Right cardiac atrium (tissue), 5 donors: Measurements from ENCODE around the gene DNMT3B. TPM values are rescaled to one million over a fixed set of nuclear protein-coding genes. Genes with fewer than 3 reads are reported as not detected.
"Not testable (repeated sequence)": the region's sequence is repeated elsewhere in the genome, so short reads cannot be mapped to it uniquely, and the experiment has no call there.

Experiments used
- ATAC-seq, 2 donors: fragments of 200-7000 bp; cut with Tn5 transposase; one replicate each; pipeline versions ENCODE4 v1.8.0 to v1.9.1; 2020; ENCODE audit warnings: moderate library complexity in 2 of 2, mild to moderate bottlenecking in 1 of 2
- DNase-seq, 3 donors: peaks; one replicate each; pipeline ENCODE4 v3.0.0-alpha.2; 2020
- H3K27ac ChIP-seq: one replicate; pipeline ENCODE4 v1.5.1; 2013; ENCODE audit warnings: mild to moderate bottlenecking, low read length, control low read depth, moderate library complexity
- H3K27me3 ChIP-seq: one replicate; pipeline ENCODE4 v1.6.1; 2013; ENCODE audit not compliant: control insufficient read depth, insufficient read depth
- H3K4me1 ChIP-seq: one replicate; pipeline ENCODE4 v1.6.1; 2013; ENCODE audit warnings: low read length; ENCODE audit not compliant: control insufficient read depth, insufficient read depth
- H3K4me3 ChIP-seq: one replicate; pipeline ENCODE4 v1.5.1; 2013; ENCODE audit warnings: low read length, control low read depth
- H3K9me3 ChIP-seq: one replicate; pipeline ENCODE4 v1.6.1; 2013; ENCODE audit warnings: low read length; ENCODE audit not compliant: control insufficient read depth
- WGBS: extraction: QIAGEN DNeasy Blood & Tissue Kit; methylation state at CpG from one replicate; pipeline ENCODE4 v1.1.7; 2013; 5-methylcytosine and 5-hydroxymethylcytosine counted together
- intact Hi-C, 4 donors: fragments of 100-400 bp; cut with DNase I; formaldehyde crosslinking; loops; one replicate each; pipeline versions ENCODE4 v1.11.0 to v1.14.0; 2022 to 2023
- long read RNA-seq, 4 donors: library from polyadenylated mRNA; unstranded; transcript quantifications; one replicate each; pipeline ENCODE4 v2.0.0, GENCODE V29; 2020 to 2021
- polyA plus RNA-seq: library from polyadenylated mRNA; stranded (reverse); fragments of 200-250 nt; gene quantifications from one replicate; pipeline ENCODE4 v1.2.3, GENCODE V29; 2013
- total RNA-seq, 4 donors: library from RNA; stranded (reverse); fragmentation: NEBNext Ultra II Directional; extraction: Animal tissue kit (Norgen Biotek cat#: 25700); gene quantifications; one replicate each; pipeline ENCODE4 v1.2.1, GENCODE V29; 2021
- donor health status: healthy with polysubstance abuse.
- donor health status: DM: no; HTN: yes; CAD: no.
- donor health status: DM: no; HTN: no; CAD: no.
- donor health status: DM: no; HTN: yes; CAD: no; lungs with severe emphysema.
- donor health status: DM: yes; HTN: yes; CAD: no.

The DNMT3B gene
- under 1 TPM; 0.28 to 0.65 (median 0.59) TPM for total RNA-seq
- 0.52 TPM for polyA plus RNA-seq
- long read RNA-seq, donor 1, partial matches to known transcripts, result 0 of 2 reads
- long read RNA-seq, donor 1, other reads (novel, unspliced or antisense), result 2 of 2 reads
- long read RNA-seq, donor 2, partial matches to known transcripts, result 0 of 2 reads
- long read RNA-seq, donor 2, other reads (novel, unspliced or antisense), result 2 of 2 reads
- long read RNA-seq, donor 3, partial matches to known transcripts, result 1 of 3 reads
- long read RNA-seq, donor 3, other reads (novel, unspliced or antisense), result 1 of 3 reads
- long read RNA-seq, donor 4, partial matches to known transcripts, result 0 of 1 reads
- long read RNA-seq, donor 4, other reads (novel, unspliced or antisense), result 1 of 1 reads

DNA sequence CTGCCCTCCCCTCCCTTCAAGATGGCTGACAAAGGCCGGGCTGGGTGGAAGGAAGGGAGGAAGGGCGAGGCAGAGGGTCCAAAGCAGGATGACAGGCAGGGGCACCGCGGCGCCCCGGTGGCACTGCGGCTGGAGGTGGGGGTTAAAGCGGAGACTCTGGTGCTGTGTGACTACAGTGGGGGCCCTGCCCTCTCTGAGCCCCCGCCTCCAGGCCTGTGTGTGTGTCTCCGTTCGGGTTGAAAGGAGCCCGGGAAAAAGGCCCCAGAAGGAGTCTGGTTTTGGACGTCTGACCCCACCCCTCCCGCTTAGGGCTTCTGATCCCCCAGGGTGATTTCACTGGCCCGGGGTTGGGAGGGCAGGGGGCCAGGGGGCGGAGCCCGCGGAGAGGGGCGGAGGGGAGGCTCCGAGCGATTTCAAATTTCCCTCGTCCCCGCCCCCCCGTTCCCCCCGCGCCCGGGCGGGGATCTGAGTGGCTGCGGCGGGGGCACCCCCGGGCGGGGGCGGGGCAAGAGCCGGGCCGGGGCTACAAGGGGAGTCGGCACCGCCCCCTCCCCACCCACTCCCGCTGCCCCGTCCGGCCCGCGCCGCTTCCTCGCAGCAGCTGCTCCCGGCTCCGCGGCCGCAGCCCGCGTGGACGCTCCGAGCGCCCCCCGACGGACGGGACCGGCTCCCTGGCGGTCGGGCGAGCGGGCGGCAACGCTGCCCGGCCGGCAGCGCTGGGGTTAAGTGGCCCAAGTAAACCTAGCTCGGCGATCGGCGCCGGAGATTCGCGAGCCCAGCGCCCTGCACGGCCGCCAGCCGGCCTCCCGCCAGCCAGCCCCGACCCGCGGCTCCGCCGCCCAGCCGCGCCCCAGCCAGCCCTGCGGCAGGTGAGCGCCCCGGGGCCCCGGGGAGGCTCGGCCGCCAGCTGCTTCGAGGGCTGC, at the start of gene DNMT3B:
Gene DNMT3B (plus strand): TSS at position 555 of the 923 bp plus-strand sequence. CDS start 17,939 bp downstream, outside the sequence.
- peak; percentile 82 to 93 (median 93) for DNase-seq
- peak; percentile 91 for ATAC-seq
- no peaks in the 10 kb centered on the region for H3K27me3 ChIP-seq
- peak within 1 kb of the TSS; percentile 94 for H3K4me3 ChIP-seq
- H3K4me1 ChIP-seq, result no peaks in the 10 kb centered on the region
- intact Hi-C loops, result no loop called here
- H3K9me3 ChIP-seq, result no peaks in the 10 kb centered on the region
- WGBS, result under 1% methylated on average over 92 of the region's 92 CpGs
- no peak within 1 kb of the TSS for H3K27ac ChIP-seq

DNA sequence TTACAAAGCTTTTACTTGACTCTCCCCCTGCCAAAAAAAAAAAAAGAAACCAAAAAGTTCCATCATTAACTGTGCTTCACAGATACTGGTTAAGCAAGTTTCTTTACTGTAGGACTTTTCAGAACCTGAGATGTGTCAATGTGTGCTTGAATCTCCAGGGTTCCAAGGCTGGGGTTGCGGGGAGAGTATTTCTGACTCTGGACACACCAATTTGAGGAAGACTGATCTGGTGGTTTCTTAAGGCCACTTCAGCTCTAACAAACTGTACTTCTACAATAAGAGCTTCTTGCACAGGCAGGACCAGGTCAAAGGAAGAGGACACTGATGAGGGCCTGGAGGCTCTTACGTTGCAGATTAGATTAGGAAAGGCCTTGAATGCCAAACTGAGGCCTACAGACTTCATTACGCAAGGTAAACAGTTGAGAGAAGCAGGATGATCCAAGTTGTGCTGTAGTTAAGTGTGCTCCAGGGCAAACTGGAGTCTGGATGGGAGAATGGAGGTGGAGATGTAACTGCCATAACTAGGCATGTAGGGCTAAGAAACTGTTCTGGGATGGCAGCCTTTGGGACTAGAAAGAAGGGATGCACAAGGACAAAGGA, 43.3 kb upstream of the DNMT3B start:
- intact Hi-C loops, result no loop called here
- Histone ChIP-seq H3K9me3 (no peaks in the 10 kb centered on the region), H3K27ac (no peak overlapping the region), H3K27me3 (no peaks in the 10 kb centered on the region), H3K4me3 (no peak overlapping the region), H3K4me1 (no peaks in the 10 kb centered on the region)
- ATAC-seq (no peak), DNase-seq (no peak)
- WGBS, result 66% methylated on average over 3 of the region's 3 CpGs

DNA sequence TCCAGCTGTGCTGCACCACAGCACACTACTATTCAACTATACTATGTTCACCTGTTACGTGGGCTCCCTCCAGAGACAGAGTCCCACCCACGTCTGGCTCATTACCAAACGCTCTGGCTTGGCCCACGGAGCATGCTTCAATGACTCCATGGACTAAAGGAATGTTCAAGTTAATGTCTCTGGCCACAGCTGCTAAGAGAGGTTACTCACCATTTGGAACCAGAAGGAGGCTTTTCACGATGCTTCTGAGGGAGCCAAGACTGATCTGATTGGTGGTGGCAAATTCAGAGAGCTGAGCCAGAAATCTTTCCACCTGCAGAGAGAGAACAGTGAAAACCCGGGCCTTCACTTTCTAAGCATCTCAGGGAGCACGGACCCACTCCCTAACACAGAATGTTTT, 34.5 kb upstream of the DNMT3B start:
- H3K27me3 ChIP-seq, result no peaks in the 10 kb centered on the region
- ATAC-seq (no peak), DNase-seq (no peak)
- no peaks in the 10 kb centered on the region for H3K4me1 ChIP-seq
- 63% methylated on average over 7 of the region's 7 CpGs for WGBS
- H3K27ac ChIP-seq, result no peak overlapping the region
- intact Hi-C loops, result no loop called here
- no peaks in the 10 kb centered on the region for H3K9me3 ChIP-seq
- H3K4me3 ChIP-seq, result no peak overlapping the region

DNA sequence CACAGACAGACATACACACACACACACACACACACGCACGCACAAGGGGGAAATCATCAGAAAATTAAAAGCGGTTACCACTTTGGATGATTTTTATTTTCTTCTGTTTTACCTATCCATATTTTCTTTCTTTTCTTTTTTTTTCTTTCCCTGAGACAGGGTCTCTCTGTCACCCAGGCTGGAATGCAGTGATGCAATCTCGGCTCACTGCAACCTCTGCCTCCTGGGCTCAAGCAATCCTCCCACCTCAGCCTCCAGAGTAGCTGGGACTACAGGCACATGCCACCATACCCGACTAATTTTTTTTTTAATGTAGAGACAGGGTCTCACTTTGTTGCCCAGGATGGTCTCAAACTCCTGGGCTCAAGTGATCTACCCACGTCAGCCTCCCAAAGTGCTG, 33.8 kb upstream of the DNMT3B start:
- WGBS, result 93% methylated on average over 6 of the region's 6 CpGs

DNA sequence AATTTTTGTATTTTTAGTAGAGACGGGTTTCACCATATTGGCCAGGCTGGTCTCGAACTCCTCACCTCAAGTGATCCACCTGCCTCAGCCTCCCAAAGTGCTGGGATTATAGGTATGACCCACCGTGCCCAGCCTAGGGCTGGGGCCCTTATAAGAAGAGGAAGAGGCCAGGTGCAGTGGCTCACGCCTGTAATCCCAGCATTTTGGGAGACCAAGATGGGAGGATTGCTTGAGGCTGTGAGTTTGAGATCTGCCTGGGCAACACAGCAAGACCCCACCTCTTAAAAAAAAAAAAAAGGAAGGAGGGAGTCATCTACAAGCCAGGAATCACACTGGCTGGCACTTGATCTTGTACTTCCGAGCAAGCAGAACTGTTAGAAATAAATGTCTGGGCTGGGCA, 32.9 kb upstream of the DNMT3B start:
- 98% methylated on average over 5 of the region's 5 CpGs for WGBS
- DNase-seq, H3K4me3 ChIP-seq, ATAC-seq, H3K27me3 ChIP-seq, H3K9me3 ChIP-seq, intact Hi-C loops, H3K27ac ChIP-seq, H3K4me1 ChIP-seq: not testable (repeated sequence)

More for the DNA sequence above, 33.8 kb upstream of the DNMT3B start:
- H3K9me3 ChIP-seq, intact Hi-C loops, H3K4me1 ChIP-seq, DNase-seq, H3K27me3 ChIP-seq, H3K27ac ChIP-seq, H3K4me3 ChIP-seq, ATAC-seq: not testable (repeated sequence)

DNA sequence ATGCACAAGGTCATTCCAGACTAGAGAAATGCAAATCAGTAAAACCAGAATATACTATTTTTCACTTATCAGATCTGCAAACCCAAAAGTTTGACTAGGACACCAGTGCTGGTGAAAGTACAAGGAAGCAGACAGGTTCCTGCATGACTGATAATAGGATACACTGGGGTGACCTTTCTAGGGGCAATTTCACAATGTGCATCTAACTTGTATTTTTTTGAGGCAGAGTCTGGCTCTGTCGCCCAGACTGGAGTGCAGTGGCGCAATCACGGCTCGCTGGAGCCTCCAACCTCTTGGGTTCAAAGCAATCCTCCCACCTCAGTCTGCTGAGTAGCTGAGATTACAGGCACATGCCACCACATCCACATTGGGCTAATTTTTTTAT, 30.3 kb upstream of the DNMT3B start:
- WGBS, result 81% methylated on average over 4 of the region's 4 CpGs
- no peak overlapping the region for H3K4me3 ChIP-seq
- no peaks in the 10 kb centered on the region for H3K9me3 ChIP-seq
- H3K4me1 ChIP-seq, result no peaks in the 10 kb centered on the region
- no peak overlapping the region for H3K27ac ChIP-seq
- DNase-seq (no peak), ATAC-seq (no peak)
- intact Hi-C loops, result no loop called here
- no peaks in the 10 kb centered on the region for H3K27me3 ChIP-seq

DNA sequence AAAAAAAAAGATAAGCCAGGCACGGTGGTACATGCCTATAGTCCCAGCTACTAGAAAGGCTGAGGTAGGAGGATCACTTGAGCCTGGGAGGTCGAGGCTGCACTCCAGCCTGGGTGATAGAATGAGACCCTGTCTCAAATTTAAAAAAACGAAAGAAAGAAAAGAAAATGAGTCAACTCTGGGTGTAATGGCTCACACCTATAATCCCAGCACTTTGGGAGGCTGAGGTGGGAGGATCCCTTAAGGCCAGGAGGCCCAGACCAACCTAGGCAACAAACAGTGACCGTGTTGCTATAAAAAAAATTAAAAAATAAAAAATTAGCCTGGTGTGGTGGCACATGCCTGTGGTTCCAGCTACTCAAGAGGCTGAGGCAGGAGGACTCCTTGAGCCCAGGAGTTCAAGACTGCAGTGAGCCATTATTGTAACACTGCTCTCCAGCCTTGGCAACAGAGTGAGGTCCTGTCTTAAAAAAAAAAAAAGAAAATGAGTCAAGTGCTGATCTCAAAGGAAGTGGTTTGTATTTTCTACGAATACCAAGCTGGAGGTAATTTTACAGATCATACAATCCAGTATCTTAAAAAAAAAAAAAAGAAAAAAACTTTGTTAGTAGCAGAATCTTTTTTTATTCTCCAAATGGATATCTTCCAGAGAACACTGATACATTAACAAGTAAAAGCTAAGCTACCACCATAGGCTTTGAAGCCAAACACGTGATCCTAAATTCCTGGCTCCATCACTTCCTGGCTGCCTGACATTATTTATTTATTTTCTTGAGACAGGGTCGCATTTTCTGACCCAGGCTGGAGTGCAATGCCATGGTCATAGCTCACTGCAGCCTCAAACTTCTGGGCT, 24.6 kb upstream of the DNMT3B start:
- H3K9me3 ChIP-seq, result no peaks in the 10 kb centered on the region
- DNase-seq (no peak), ATAC-seq (no peak)
- H3K4me1 ChIP-seq, result peaks cover 2% of the 10 kb centered on the region
- no peak overlapping the region for H3K27ac ChIP-seq
- H3K4me3 ChIP-seq, result no peak overlapping the region
- WGBS, result 59% methylated on average over 7 of the region's 7 CpGs
- H3K27me3 ChIP-seq, result no peaks in the 10 kb centered on the region
- intact Hi-C loops, result no loop called here

DNA sequence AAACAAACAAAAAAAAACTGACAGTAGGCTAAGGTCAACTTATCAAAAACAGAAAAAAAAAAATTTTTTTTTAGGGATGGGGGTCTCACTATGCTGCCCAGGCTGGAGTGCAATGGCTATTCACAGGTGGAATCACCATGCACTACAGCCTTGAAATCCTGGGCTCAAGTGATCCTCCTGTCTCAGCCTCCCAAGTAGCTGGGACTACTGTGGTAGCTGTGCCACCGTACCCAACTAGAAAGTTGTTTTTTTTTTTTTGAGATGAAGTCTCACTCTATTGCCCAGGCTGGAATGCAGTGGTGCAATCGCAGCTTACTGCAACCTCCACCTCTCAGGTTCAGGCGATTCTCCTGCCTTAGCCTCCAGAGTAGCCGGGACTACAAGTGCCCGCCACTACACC, 21.0 kb upstream of the DNMT3B start:
- H3K27me3 ChIP-seq, result no peaks in the 10 kb centered on the region
- no peak for DNase-seq
- no peak for ATAC-seq
- no peak overlapping the region for H3K27ac ChIP-seq
- H3K4me3 ChIP-seq, result no peak overlapping the region
- H3K9me3 ChIP-seq, result no peaks in the 10 kb centered on the region
- 95% methylated on average over 5 of the region's 5 CpGs for WGBS
- intact Hi-C loops, result no loop called here
- peaks cover 2% of the 10 kb centered on the region for H3K4me1 ChIP-seq

DNA sequence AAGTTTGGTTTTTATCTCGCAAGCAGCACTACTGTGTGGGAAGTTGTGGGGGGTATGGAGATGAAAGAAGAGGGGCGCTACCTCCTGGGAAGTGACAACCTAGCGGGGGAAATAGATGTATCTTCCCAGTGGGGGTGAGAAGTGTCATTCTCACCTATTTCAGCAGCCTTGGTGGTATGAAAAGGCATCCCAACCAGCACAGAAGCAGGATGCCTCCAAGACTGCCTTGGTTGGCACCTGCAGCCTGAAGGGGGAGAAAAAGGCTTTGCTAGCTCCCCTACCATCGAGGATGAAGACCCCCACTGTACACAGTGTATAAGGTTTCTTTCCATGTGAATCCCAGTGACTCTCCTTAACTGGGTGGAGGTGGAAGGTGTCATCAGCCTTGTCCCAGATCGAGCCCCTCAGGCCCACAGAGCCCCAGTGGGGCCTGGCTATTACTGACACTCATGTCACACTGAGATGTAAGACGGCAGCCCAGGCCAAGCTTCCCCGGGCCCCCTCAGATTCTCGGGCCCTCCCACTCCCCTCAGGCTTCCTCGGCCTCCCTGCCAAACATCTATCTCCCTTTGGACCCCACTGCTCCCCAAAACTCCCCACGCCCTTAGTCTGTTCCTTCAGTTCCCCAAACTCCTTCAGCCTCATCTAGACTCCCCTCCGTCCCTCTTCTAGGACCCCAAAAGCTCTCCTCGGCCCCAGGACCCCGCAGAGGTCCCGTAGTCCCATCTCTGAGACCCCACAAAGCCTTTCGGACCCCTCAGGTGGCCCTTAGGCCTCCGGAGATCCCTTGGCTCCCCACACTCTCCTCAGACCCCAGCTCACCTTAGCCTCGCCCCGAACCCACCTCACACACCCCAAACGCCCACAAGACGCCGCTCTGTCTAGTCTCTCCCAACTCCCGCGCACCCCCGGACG, 19.6 kb upstream of the DNMT3B start:
- DNase-seq, result peak in 2 of 3 donors; percentile 49 to 53
- intact Hi-C loops, result no loop called here
- ATAC-seq, result peak; percentile 6 to 46
- Histone ChIP-seq H3K27me3 (no peaks in the 10 kb centered on the region), H3K27ac (peak overlapping the region; percentile 44), H3K4me3 (peak overlapping the region; percentile 85), H3K4me1 (peaks cover 2% of the 10 kb centered on the region), H3K9me3 (no peaks in the 10 kb centered on the region)
- 10% methylated on average over 25 of the region's 25 CpGs for WGBS
